Bronchial epithelial cell (primary cell): ENCODE measurements around the gene SH3BGRL. TPM values are rescaled to one million over a fixed set of nuclear protein-coding genes. Genes with fewer than 3 reads are reported as not detected.

ENCODE experiments used
- DNase-seq: peaks from one replicate; pipeline ENCODE4 v3.0.0-alpha.2; 2010; ENCODE audit warnings: low read depth
- FAIRE-seq: peaks from 2 replicates; lab custom pipeline; 2011; peaks lifted over from hg19 to GRCh38; lab: Jason Lieb, UNC
- H3K27me3 ChIP-seq: 2 replicates; pipeline ENCODE4 v1.5.1; 2011; ENCODE audit warnings: low read length; ENCODE audit not compliant: control insufficient read depth, insufficient read depth
- H3K36me3 ChIP-seq: 2 replicates; pipeline ENCODE4 v1.5.1; 2011; ENCODE audit warnings: low read length; ENCODE audit not compliant: control insufficient read depth, insufficient read depth
- H3K4me3 ChIP-seq: 2 replicates; pipeline ENCODE4 v1.5.1; 2011; ENCODE audit warnings: mild to moderate bottlenecking, low read depth, low read length, control low read depth
- CTCF ChIP-seq: IDR thresholded peaks from 2 replicates; pipeline ENCODE4 v1.5.1; 2011; ENCODE audit warnings: mild to moderate bottlenecking, moderate library complexity, low read length, control low read depth, inconsistent platforms; ENCODE audit not compliant: insufficient read depth, severe bottlenecking
- total RNA-seq: library from RNA; depleted of rRNA; stranded (reverse); fragments of >200 nt; gene quantifications from 2 replicates; pipeline ENCODE4 v1.2.1, GENCODE V29; 2014

The SH3BGRL gene
- total RNA-seq, 1 donor from 2014 or later, result 7.9 TPM

GRCh38 chrX:81215685-81216084 is 13.8 kb downstream of the SH3BGRL start:
- Histone ChIP-seq H3K27me3 (no peaks in the 10 kb centered on the region), H3K36me3 (no peaks in the 10 kb centered on the region), H3K4me3 (no peak overlapping the region)
- FAIRE-seq (no peak), DNase-seq (no peak)
- no peak for TF ChIP-seq CTCF

GRCh38 chrX:81229229-81229628 is 27.3 kb downstream of the SH3BGRL start:
- no peak for TF ChIP-seq CTCF
- DNase-seq (no peak), FAIRE-seq (no peak)
- Histone ChIP-seq H3K4me3 (no peak overlapping the region), H3K36me3 (no peaks in the 10 kb centered on the region), H3K27me3 (no peaks in the 10 kb centered on the region)

- FAIRE-seq, result no peak
- no peak for DNase-seq
- no peak for TF ChIP-seq CTCF
- Histone ChIP-seq H3K36me3 (no peaks in the 10 kb centered on the region), H3K4me3 (no peak overlapping the region), H3K27me3 (no peaks in the 10 kb centered on the region)
These were observed 28.0 kb downstream of the SH3BGRL start for GRCh38 chrX:81229901-81230300.

- DNase-seq, result no peak
- H3K27me3 ChIP-seq, result no peaks in the 10 kb centered on the region
- FAIRE-seq, result no peak
- TF ChIP-seq CTCF, result no peak
- no peak overlapping the region for H3K4me3 ChIP-seq
- H3K36me3 ChIP-seq, result no peaks in the 10 kb centered on the region
These were observed 29.6 kb downstream of the SH3BGRL start for GRCh38 chrX:81231476-81231875.

GRCh38 chrX:81232218-81232617 is 30.3 kb downstream of the SH3BGRL start:
- FAIRE-seq (no peak), DNase-seq (no peak)
- no peak for TF ChIP-seq CTCF
- H3K27me3 ChIP-seq, result no peaks in the 10 kb centered on the region
- no peaks in the 10 kb centered on the region for H3K36me3 ChIP-seq
- H3K4me3 ChIP-seq, result no peak overlapping the region

GRCh38 chrX:81237516-81237915 is 35.6 kb downstream of the SH3BGRL start:
- no peak for FAIRE-seq

More at GRCh38 chrX:81237516-81237915, 35.6 kb downstream of the SH3BGRL start:
- no peaks in the 10 kb centered on the region for H3K36me3 ChIP-seq
- DNase-seq, result no peak
- no peaks in the 10 kb centered on the region for H3K27me3 ChIP-seq
- H3K4me3 ChIP-seq, result no peak overlapping the region
- no peak for TF ChIP-seq CTCF
